ENCODE results near the gene ATF2. TPM values are rescaled to one million over a fixed set of nuclear protein-coding genes. Genes with fewer than 3 reads are reported as not detected.

Gene ATF2
- total and polyA plus RNA-seq, 2 of the 4 experiments (the other 2 are of a cell fraction): 23.2 to 60.0 TPM

GRCh38 chr2:175195012-175195411 is 27.0 kb upstream of the ATF2 start:
- Histone ChIP-seq H3K79me1 (ENCODE audit: low read depth in 1 of 2, low read length in 2 of 2) (no peaks in the 10 kb centered on the region), H3K9me1 (ENCODE audit: insufficient read depth, low read length) (no peaks in the 10 kb centered on the region), H4K91ac (ENCODE audit: insufficient read depth, low read depth, low read length) (no peak overlapping the region), H2BK20ac (ENCODE audit: low read depth, low read length) (no peak overlapping the region), H3K14ac (replicated peaks; ENCODE audit: low read depth, low read length) (no peak overlapping the region), H3K4me3 (ENCODE audit: insufficient read depth, low read depth, low read length) (no peak overlapping the region), H3K36me3 (ENCODE audit: control insufficient read depth, insufficient read depth, low read length) (no peaks in the 10 kb centered on the region), H2BK120ac (ENCODE audit: low read depth, low read length) (no peak overlapping the region), H2BK15ac (ENCODE audit: low read depth, low read length) (no peak overlapping the region), H3K9me3 (ENCODE audit: control insufficient read depth, insufficient read depth, low read length) (no peaks in the 10 kb centered on the region), H3K27ac (ENCODE audit: insufficient read depth, low read length) (no peak overlapping the region), H2AK9ac (replicated peaks; ENCODE audit: low read depth, low read length, poor library complexity) (no peak overlapping the region), H2BK5ac (ENCODE audit: low read depth, low read length, poor library complexity, severe bottlenecking) (no peak overlapping the region), H3K4me2 (ENCODE audit: low read depth, low read length) (no peak overlapping the region), H3K56ac (ENCODE audit: extremely low read depth, insufficient read depth, low read length) (no peak overlapping the region), H4K20me1 (ENCODE audit: insufficient read depth, low read length) (no peaks in the 10 kb centered on the region), H2AFZ (replicated peaks; ENCODE audit: low read length, poor library complexity) (no peak overlapping the region), H3K23ac (ENCODE audit: low read depth, low read length) (no peak overlapping the region), H4K5ac (ENCODE audit: low read depth, low read length) (no peak overlapping the region), H2AK5ac (ENCODE audit: low read depth, low read length) (no peak overlapping the region), H3K4me1 (ENCODE audit: control insufficient read depth, insufficient read depth, low read length) (no peaks in the 10 kb centered on the region), H3K9ac (ENCODE audit: low read depth, low read length) (no peak overlapping the region), H4K8ac (ENCODE audit: low read depth in 2 of 2, low read length in 2 of 2) (no peak overlapping the region), H3K18ac (ENCODE audit: low read depth, low read length) (no peak overlapping the region), H3K4ac (ENCODE audit: low read depth, low read length) (no peak overlapping the region), H3K27me3 (ENCODE audit: control insufficient read depth, insufficient read depth, low read length) (peaks cover 4% of the 10 kb centered on the region)
- no TSS peak for BruUV-seq (replicated peaks)
- CTCF ChIA-PET: interaction anchor here (1.0 kb wide), 1 partner anchor 9 kb away, joined by 4 read pairs; no protein-coding TSS in a partner anchor
- POLR2A ChIA-PET (ENCODE audit: unreplicated experiment): no interaction called here
- TF ChIP-seq MAZ (IDR thresholded peaks at IDR 0.05; ENCODE audit: borderline replicate concordance, low read depth, low read length): no peak
- TF ChIP-seq, protein P1, sequence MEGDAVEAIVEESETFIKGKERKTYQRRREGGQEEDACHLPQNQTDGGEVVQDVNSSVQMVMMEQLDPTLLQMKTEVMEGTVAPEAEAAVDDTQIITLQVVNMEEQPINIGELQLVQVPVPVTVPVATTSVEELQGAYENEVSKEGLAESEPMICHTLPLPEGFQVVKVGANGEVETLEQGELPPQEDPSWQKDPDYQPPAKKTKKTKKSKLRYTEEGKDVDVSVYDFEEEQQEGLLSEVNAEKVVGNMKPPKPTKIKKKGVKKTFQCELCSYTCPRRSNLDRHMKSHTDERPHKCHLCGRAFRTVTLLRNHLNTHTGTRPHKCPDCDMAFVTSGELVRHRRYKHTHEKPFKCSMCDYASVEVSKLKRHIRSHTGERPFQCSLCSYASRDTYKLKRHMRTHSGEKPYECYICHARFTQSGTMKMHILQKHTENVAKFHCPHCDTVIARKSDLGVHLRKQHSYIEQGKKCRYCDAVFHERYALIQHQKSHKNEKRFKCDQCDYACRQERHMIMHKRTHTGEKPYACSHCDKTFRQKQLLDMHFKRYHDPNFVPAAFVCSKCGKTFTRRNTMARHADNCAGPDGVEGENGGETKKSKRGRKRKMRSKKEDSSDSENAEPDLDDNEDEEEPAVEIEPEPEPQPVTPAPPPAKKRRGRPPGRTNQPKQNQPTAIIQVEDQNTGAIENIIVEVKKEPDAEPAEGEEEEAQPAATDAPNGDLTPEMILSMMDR (conservative IDR thresholded peaks at IDR 0.05; ENCODE audit: low read depth, low read length): no peak
- no peak for TF ChIP-seq CHD1 (IDR thresholded peaks at IDR 0.05; ENCODE audit: low read depth, low read length)
- TF ChIP-seq, protein P2, sequence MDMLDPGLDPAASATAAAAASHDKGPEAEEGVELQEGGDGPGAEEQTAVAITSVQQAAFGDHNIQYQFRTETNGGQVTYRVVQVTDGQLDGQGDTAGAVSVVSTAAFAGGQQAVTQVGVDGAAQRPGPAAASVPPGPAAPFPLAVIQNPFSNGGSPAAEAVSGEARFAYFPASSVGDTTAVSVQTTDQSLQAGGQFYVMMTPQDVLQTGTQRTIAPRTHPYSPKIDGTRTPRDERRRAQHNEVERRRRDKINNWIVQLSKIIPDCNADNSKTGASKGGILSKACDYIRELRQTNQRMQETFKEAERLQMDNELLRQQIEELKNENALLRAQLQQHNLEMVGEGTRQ (IDR thresholded peaks at IDR 0.05; ENCODE audit: low read depth, low read length): no peak
- TF ChIP-seq CEBPB (IDR thresholded peaks at IDR 0.05; ENCODE audit: low read depth, low read length): no peak
- no peak for TF ChIP-seq POLR2A (IDR thresholded peaks at IDR 0.05; ENCODE audit: low read depth, low read length)
- TF ChIP-seq SMC3 (IDR thresholded peaks at IDR 0.05; ENCODE audit: low read depth, low read length): no peak
- no peak for TF ChIP-seq FOS (IDR thresholded peaks at IDR 0.05; ENCODE audit: low read depth, low read length)
- TF ChIP-seq MAFK (IDR thresholded peaks at IDR 0.05; ENCODE audit: low read depth, low read length): no peak
- no peak for TF ChIP-seq RAD21 (IDR thresholded peaks at IDR 0.05; ENCODE audit: low read length)
- no peak for TF ChIP-seq RCOR1 (IDR thresholded peaks at IDR 0.05; ENCODE audit: insufficient replicate concordance, low read length)
- no peak for TF ChIP-seq MXI1 (IDR thresholded peaks at IDR 0.05; ENCODE audit: borderline replicate concordance, low read depth, low read length)
- TF ChIP-seq, protein P3, sequence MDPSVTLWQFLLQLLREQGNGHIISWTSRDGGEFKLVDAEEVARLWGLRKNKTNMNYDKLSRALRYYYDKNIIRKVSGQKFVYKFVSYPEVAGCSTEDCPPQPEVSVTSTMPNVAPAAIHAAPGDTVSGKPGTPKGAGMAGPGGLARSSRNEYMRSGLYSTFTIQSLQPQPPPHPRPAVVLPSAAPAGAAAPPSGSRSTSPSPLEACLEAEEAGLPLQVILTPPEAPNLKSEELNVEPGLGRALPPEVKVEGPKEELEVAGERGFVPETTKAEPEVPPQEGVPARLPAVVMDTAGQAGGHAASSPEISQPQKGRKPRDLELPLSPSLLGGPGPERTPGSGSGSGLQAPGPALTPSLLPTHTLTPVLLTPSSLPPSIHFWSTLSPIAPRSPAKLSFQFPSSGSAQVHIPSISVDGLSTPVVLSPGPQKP (IDR thresholded peaks at IDR 0.05; ENCODE audit: borderline replicate concordance, low read depth, low read length): no peak
- no peak for TF ChIP-seq RFX5 (IDR thresholded peaks at IDR 0.05; ENCODE audit: low read depth, low read length)
- in situ Hi-C loops (cut with MboI; ENCODE audit: low sequenced_read_pairs) (no loop called here), dilution Hi-C loops (cut with HindIII; ENCODE audit: low sequenced_read_pairs, unreplicated experiment) (no loop called here), intact Hi-C loops (cut with micrococcal nuclease) (no loop called here)
- no peak for DNase-seq
- no peak for ATAC-seq (ENCODE audit: low read depth)

Data from IMR-90 (cell line).